Activated T-helper 1 cell treated with anti-CD3 and anti-CD28 coated beads, Interleukin-2, amount 50 U/mL, for 16 hours (primary cell): Measurements from ENCODE around the gene CHN1.
A peak's percentile ranks its signal among the peaks of the same experiment; 100 is the strongest.

Experiments
- DNase-seq, 2 donors: peaks; one replicate each; pipeline ENCODE4 v3.0.0-alpha.2; 2020; ENCODE audit warnings: low read depth in 1 of 2, low spot score in 1 of 2

CHN1 gene

GRCh38 chr2:175004980-175005732, at the start of gene CHN1:
CHN1 (minus strand) TSS chr2:175005381; CDS start chr2:175004912, 469 bp downstream.
- peak; percentile 30 to 55 for DNase-seq

GRCh38 chr2:175054340-175054739, 49.2 kb upstream of the CHN1 start:
- DNase-seq, result no peak

GRCh38 chr2:175049661-175050060, 44.5 kb upstream of the CHN1 start:
- no peak for DNase-seq

- DNase-seq, result no peak
These were observed 43.1 kb upstream of the CHN1 start for GRCh38 chr2:175048275-175048674.

GRCh38 chr2:175039490-175039889, 34.3 kb upstream of the CHN1 start:
- DNase-seq, result no peak

- no peak for DNase-seq
These were observed 33.9 kb upstream of the CHN1 start for GRCh38 chr2:175039031-175039430.

- no peak for DNase-seq
These were observed 32.8 kb upstream of the CHN1 start for GRCh38 chr2:175037941-175038340.

- no peak for DNase-seq
These were observed 31.4 kb upstream of the CHN1 start for GRCh38 chr2:175036582-175037018.

GRCh38 chr2:175035806-175036205, 30.6 kb upstream of the CHN1 start:
- DNase-seq, result no peak

- no peak for DNase-seq
These were observed 29.5 kb upstream of the CHN1 start for GRCh38 chr2:175034716-175035115.

- no peak for DNase-seq
These were observed 25.4 kb upstream of the CHN1 start for GRCh38 chr2:175030380-175031271.

- no peak for DNase-seq
These were observed 22.6 kb upstream of the CHN1 start for GRCh38 chr2:175027755-175028154.

GRCh38 chr2:175026385-175026784, 21.2 kb upstream of the CHN1 start:
- no peak for DNase-seq

- no peak for DNase-seq
These were observed 20.8 kb upstream of the CHN1 start for GRCh38 chr2:175025946-175026345.

- no peak for DNase-seq
These were observed 20.1 kb upstream of the CHN1 start for GRCh38 chr2:175025233-175025632.

- DNase-seq, result no peak
These were observed 17.7 kb upstream of the CHN1 start for GRCh38 chr2:175022923-175023322.

GRCh38 chr2:175019566-175020327, 14.6 kb upstream of the CHN1 start:
- DNase-seq, result no peak

GRCh38 chr2:175017618-175018414, 12.6 kb upstream of the CHN1 start:
- DNase-seq, result no peak

GRCh38 chr2:175015340-175015739, 10.2 kb upstream of the CHN1 start:
- no peak for DNase-seq

GRCh38 chr2:175012516-175012915, 7.3 kb upstream of the CHN1 start:
- DNase-seq, result no peak

GRCh38 chr2:175011505-175011904, 6.3 kb upstream of the CHN1 start:
- DNase-seq, result no peak
